GM18502 (cell line): ENCODE results near the gene CTU1.

Source experiments
- ATAC-seq: cut with Tn5 transposase; IDR thresholded peaks from one replicate; pipeline ENCODE4 v1.9.1; 2021; ENCODE audit warnings: mild to moderate bottlenecking; ENCODE audit not compliant: unreplicated experiment, poor library complexity

CTU1 gene

DNA sequence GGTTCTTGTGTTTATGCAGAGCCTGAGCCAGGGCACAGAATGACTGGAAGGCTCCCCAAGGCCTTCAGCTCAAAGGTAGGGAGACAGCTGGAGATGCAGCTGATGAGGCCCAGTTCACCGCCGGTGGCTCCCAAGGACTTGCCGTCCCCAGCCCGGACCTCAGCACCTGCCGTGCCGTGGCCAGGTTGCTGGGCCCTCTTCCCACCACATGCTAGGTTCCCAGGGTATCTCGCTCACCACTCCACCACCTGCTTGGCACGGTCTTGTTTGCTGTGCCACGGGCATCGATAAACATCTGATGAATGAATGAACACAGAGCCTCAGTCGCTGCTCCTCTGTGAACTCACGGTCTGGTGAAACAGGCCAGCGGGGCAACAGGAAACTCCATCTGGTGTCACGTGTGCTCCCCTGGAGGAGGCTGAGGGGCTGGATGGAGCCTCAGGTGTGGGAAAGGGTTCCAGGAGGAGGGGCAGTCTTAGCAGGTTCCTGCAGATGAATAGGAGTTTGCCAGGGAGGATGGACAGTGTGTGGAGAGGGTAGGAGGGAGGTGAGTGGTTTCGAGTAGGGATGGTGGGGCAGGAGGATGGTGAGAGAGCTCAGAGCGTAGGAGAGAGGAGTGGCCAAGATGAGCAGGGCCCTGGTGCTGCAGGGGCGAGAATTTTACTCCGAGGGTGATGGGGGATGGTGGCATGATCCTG is 21.9 kb downstream of the CTU1 start:
- no peak for ATAC-seq

DNA sequence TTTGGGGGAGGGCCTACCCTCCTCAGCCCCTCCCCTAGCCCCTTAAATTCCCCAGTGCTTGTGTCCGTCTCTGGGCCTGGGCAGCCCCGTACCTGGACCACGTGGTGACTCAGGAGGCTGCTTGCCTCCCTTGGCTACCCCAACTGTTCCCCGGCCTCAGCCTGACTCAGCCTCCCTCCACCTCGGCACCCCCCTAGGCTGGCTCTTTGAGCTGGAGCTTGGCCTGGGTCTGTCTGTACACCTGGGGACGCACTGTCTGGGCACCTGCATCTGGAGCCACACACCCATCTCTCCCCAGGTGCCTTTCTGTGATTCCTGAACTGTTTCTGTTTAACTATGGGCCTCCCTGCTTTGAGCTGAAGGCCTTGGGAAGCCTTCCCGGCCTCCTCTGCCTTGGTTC is 23.7 kb downstream of the CTU1 start:
- no peak for ATAC-seq

DNA sequence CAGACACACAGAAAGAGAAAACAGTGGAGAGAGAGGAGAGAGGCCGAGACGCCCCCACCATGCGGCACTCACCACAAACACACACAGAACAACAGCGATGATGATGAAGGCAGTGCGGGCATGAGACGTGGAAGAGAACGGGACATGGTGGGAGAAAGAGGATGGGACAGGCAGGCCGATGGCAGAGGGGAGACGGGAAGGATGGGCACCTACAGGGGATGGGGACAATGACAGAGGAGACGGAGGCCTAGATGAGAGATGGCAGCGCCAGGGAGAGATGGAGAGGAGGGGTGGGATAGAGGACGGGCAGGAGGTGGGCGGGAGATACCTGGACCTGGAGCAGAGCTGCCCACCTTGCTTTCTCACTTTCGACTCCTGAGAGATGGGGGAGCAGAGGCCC is 24.4 kb downstream of the CTU1 start:
- no peak for ATAC-seq

DNA sequence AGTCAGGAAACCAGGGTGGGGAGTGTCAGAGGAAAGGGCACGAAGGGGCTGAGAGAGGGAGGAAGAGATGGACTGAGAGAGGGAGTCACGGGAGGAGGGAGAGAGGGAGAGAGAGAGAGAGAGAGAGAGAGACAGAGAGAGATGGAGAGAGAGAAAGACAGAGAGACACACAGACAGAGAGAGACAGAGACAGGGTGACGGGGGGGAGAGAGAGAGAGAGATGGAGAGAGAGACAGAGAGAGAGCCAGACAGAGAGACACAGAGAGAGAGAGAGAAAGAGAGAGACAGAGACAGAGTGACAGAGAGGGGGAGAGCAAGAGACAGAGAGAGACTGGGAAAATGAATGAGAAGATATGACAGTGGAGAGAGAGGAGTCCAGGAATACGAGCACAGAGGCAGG is 25.0 kb downstream of the CTU1 start:
- ATAC-seq = no peak

DNA sequence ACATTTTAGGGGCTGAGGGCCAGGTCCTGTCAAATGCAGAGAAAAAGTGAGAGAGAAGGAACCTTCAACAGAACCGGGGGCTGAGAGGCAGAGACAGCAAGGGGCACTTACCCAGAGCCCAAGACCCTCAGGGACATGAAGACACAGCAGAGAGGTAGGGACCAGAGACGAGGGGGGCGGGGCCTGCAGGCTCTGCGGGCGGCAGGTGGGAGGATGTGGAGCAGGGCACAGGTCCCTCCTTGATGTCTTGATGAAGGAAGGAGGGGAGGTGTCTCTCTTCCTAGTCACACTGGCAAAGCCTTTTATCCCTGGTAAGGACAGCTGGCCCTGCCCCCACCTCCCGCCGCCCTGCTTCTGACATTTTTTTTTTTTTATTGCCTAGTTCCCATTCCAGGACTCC is 25.6 kb downstream of the CTU1 start, which contains the start of gene KLK14:
TSS of gene KLK14 (minus strand) at position 277 of the 400 bp plus-strand sequence. CDS start at position 4, 273 bp downstream.
- ATAC-seq = no peak

DNA sequence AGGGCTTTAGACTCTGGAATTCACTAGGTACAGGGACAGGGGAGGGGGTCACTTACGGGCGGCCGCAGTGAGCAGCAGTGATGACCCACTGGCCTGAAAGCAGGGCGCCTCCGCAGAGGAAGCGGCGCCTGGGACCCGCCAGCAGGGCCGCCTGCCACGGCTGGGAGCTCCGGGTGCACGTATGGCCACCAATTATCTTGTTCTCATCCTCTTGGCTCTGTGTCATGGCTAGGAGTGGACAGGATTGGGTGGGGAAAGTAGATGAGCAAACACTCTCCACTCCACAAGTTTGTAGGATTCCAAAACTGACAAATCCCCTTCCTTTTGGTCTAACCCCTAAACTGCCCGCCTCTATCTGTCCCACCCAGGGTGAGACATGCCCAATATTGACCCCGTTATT is 26.7 kb downstream of the CTU1 start:
- no peak for ATAC-seq

DNA sequence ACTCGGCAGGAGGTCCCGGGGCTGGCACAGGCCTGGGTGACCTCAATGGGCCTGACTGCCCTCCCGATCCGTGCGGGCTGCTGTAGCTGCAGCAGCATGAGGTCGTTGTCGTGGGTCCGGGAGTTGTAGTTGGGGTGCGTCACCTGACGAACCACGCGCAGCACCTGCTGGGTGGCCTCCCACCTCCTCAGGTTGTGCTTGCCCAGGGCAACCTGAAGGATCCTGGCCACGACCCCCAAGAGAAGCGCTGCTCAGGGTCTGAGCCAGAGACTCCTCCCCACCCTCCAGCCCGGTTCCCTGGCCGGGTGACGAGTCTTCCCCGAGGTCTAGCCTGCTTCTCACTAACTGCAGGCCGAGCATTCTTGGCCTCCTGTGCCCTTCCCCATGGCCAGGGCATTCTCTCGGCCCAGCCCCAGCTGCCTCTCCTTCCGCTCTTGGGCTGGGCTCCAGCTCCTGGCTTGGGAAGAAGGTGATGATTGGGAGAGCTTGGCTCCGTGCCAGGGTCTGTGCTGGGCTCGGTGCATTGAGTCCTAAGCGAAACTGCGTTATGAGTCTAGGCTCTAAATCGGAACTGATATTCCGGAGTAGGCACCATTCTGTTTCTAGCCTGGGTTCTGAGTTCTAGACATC is 28.6 kb downstream of the CTU1 start:
- ATAC-seq = no peak

DNA sequence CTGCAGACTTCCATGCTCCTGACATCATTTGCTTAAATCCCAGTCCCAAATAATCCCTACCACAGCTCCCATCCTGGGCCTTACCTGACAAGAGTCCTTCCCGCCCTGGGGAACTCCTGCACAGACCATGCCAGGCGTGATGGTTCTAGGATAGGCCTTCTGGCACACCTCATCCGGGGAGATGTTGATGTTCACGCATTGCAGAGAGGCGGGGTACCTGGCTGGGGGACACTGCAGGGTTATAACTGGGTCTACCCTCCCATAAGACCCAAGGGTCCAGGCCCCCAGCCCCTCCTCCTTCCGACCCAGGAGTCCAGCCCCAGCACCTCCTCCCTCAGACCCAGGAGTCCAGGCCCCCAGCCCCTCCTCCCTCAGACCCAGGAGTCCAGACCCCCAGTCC is 29.5 kb downstream of the CTU1 start:
- no peak for ATAC-seq

DNA sequence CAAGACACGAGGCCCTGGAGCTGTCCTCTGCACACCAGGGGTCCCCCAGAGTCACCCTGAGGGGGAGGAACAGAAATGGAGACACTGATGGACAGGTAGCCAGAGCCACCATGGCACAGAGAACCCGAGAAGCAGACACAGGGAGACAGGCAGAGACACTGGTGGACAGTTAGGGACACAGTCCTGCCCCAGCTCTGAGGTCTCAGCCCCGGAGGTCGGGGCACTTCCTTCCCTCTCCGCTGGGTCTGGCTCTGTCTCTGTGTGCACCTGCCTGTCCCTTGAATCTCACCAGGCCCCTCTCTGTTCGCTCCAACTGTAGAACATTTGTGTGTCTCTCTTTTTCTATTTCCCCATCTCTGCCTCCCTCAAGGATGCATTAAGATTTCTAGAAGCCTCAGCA is 30.1 kb downstream of the CTU1 start:
- no peak for ATAC-seq

DNA sequence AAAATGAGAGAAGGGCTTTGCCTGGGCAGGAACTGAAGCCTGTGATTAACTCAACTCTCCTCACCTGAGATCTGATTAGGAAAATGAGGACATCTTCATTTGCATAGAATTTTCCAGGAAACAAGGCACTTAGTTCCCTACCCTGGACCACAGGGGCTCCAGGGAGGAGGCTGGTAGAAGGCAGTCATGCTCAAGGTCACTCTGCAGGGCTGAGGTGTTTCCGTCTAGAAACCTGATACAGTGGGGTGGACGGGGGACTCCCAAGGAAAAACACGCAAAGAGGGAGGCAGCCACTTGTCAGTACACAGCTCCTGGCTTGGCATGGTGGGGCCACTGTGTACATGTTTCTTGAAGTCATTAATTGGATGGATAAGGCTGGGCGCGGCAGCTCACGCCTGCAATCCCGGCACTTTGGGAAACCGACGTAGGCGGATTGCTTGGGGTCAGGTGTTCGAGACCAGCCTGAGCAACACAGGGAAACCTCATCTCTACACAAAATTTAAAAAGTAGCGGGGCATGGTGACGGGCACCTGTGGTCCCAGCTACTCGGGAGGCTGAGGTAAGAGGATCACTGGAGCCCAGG is 31.5 kb downstream of the CTU1 start:
- ATAC-seq = no peak

DNA sequence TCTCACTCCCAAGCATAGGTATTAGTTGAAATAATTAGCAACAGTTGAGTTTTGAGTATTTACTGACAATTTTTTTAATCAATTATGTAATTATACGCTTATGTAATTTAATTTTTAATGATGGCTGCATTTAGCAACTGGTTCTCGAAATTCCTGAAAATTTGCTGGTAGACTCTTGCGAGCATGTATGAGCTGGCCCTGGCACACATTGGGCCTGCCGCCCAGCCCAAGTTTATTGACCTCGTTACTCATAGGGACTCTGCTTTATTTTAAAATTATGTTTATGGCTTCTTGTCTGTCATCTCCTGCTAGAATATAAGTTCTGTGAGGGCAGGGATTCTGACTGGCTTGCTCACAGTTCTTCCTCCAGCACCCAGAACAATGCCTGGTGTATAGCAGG is 32.2 kb downstream of the CTU1 start:
- ATAC-seq = no peak

DNA sequence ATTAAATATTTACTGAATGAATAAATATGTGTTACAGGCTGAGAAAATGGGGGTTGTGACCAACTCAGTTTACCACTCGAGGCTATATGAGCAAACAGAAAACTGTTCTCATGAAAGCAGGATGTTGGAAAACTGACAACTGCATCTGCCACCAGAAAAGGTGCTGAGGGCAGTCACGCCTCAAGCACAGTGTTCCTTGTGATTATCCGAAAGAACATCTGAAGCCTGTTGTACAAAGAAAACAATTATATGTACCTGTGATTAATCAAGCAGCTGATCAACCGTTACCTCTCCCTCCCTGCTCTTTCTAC is 37.2 kb downstream of the CTU1 start:
- no peak for ATAC-seq

DNA sequence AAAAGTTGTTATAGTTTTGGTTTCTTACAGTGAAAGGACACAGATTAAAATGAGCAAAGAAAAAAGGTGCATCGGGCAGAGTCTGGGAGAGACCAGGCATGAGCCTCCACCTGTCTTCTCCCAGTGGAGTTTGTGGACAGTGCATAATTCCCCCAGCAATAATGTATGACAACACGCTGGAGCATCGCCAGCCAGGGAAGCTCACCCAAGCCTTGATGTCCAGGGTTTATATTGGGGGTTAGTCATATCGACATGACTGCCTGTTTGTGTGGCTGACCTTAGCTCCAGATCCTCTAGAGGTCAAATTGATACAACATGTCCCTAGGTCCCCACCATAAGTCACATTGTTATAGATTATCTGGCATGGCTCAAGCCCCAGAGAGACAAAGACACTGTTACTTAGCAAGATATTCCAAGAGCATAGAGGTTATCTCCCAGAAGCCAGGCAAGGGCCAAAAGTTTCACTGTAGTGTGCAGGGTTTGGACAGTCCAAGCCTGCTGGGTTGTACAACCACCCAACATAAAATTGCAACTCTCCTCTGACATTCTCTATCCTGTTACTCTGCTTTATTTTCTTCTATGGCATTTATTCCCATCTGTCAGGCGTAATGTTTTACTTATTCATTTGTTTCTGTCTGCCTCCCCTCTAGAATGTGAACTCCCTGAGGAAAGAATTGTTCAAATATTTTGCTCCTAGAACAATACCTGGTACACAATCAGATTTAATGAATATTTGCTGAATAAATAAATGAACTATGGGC is 37.7 kb downstream of the CTU1 start:
- ATAC-seq = no peak

DNA sequence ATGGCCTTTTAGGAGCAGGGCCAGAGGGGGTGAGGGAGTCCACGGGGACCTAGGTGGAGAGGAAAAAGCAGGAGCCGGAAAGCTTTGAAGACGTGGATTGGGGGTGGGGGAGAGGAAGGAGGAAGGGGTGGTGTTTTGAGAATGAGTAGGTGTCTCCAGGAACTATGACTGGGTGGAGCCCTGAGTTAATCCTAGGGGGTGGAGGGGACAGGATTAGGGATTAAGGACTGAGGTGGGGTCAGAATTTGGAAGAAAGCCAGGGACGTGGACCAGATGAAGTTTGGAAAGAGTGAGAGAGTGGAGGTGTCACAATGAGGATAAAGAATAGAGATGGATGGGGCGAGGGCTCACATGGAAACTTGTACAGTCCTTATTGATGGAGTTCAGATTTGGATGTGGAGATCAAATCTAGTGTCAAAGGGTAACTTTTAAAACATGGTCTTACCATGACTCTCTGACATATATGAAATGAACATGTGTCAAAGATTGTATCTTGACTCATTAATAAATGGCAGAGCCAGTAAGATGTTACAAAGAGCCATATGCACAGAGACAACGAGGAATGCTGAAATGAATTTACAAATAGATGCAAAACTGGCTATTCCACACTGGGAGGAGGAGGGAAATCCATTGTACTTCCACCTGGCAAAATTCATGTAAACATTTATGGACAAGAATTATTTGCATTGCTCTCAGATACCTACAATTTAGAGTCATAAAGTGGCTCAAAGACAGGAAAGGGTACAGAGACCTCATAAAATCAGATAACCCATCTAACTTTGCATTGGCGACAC is 41.6 kb downstream of the CTU1 start:
- ATAC-seq = no peak

DNA sequence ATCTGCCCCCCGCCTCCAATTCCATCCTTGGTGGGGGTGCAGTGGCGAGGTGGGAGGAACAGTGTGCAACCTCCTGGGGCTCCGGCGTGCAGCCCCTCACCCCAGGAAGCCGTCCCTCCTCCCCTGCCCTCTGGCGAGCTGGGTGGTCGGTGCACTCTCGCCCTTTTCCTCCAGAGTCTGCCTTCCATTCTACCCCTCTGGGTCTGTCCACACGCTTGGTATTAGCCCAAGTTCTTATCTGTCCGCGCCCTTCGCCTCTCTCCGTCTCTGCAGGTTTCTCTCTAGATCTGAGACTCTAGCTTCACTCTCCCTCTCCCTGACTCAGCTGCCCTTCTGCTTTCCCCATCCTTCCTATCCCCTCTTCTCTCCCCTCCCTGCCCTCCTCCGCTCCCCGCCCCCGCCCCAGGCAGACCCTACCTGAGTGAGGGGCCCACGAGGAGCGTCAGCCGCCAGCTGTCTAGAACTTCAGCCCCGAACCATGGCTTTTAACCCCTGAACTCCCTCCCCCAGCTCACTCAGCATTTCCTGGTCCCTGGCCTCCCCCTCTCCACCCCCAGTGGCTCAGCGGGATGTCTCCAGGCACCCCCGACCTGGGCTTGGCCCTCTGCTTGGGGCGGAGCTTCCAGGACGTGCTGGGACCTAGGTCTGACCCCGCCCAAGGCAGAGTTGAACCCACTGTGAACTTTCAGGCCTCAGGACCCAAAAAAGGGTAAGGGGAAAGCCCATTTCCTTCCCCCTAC is 42.8 kb downstream of the CTU1 start:
- ATAC-seq = no peak

DNA sequence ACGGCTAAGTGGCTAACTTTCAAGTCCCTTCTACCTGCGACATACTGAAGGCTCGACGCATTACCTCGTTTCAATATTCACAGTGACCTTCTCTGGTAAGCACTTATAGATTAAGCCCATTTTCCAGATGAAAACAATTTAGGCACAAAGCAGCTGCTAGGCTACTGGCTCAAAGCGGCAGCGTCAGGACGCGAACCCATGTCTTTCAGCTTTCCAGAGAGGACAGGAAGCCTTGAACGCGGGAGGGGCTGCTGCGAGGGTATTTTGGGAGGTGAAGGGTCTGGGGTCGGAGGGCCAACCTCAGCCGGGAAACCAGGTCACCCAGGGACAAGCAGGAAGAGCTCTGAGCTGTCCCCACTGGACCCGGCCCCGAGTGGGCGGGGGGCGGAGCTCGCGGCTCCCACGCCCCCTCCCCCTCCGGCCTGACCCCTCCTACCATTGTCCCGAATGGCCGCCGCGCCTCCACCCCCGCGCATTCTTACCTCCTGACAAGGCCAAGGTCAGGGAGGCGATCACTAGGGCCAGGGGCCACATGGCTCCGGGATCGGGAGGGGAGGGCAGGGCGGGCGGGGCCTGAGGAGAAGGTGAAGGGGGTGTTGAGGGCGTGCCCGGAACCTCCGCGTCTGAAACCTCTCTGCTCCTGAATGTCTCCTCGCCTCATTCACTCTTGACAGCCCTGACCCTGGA is 43.5 kb downstream of the CTU1 start, which contains the start of gene KLK13:
TSS of gene KLK13 (minus strand) at position 559 of the 687 bp plus-strand sequence. CDS start at position 534, 25 bp downstream.
- ATAC-seq = no peak

DNA sequence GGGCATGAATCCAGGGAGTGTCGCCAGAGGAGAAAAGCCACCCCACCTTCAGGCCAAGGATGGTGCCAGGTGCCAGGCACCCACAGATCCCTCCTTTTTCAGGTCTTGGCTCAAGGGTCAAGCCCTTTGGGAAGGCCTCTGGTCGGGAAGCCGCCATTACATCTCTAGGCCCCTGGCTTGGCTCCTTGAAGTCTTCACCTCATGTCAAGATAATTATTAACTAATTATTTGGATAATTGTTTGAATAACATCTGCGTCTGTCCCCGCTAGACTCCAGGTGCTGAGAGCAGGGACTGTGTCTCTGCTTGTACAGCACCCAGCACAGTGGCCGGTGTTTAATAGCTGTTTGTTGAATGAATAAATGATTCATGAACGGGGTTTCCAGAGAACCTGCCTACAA is 44.5 kb downstream of the CTU1 start:
- ATAC-seq = no peak

DNA sequence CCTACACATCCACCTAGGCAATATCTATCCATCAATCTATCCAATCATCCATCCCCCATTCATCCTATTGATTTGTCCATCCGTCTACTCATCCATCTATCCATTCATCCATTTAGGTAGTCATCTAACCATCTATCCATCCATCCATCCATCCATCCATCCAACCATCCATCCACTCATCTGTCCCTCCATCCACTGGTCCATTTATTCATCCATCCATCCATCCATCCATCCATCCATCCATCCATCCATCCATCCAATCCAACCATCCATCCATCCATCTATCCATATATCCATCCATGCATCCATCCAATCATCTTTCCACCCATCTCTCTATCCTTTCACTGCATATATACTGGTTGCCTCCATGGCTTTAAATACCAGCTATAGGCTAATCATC is 47.2 kb downstream of the CTU1 start:
- ATAC-seq = no peak

DNA sequence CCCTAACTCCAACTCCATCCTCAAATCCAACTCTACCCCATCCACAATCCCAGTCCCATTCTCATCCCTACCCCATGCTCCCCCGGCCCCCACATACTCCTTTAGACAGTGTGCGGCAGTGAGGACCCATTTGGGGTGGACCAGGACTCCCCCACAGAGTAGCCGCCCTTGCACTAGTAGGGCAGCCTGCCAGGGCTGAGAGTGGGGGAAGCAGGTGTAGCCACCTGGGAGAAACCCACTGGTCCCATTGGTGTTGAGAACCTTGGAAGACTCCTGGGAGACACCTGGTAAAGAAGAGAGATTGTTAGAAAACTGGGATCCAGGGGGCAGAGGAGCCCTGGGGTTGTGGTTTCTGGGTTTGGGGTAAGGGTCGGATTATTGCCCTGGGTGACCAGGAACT is 47.9 kb downstream of the CTU1 start:
- ATAC-seq = no peak
